Measurements from ENCODE around the gene CFL1. TPM values are rescaled to one million over a fixed set of nuclear protein-coding genes. Genes with fewer than 3 reads are reported as not detected.

CFL1 gene
- total RNA-seq, 1 experiment from 2014 or later, result 955 TPM

DNA sequence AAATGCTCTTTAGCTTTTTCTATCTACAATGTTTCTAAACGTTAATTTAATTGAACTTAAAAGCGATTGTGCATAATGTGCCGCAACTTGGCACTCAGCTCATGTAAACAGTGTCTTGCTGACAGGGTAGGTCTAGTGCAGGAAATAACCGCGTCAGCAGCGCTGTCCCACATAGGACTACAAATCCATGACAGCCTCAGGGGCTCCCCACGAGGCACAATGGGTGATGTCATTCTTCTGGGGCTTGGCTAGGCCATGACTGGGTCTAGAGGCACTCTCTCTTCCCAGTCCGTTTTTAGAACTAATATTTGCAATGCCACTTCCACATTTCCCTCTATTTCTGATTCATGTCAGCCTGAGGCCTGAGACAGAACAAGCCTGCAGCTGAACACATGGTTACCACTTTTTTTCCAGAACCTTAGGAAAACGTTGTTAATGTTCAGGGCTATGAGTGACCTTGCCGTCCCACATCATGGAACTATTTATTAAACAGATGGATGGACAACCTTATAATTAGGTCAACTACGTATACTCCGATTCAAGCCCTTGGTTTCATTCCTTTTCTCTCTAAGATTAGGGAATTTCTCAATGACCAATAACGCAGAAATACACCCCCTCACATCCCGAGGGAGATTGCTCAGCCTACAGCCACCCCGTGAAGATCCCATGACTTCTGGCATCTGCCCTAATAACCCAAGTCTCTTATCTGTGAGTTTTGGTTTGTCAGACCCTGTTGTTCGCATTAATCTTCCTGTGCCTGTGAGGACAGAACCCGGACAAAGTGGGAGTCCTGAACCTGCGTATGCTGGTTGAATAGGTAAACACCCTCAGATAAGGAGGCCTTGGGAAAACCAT lies 43.6 kb downstream of the CFL1 start:
- intact Hi-C loops (cut with micrococcal nuclease; ENCODE audit: unreplicated experiment), result no loop called here
- TF ChIP-seq, protein P1, sequence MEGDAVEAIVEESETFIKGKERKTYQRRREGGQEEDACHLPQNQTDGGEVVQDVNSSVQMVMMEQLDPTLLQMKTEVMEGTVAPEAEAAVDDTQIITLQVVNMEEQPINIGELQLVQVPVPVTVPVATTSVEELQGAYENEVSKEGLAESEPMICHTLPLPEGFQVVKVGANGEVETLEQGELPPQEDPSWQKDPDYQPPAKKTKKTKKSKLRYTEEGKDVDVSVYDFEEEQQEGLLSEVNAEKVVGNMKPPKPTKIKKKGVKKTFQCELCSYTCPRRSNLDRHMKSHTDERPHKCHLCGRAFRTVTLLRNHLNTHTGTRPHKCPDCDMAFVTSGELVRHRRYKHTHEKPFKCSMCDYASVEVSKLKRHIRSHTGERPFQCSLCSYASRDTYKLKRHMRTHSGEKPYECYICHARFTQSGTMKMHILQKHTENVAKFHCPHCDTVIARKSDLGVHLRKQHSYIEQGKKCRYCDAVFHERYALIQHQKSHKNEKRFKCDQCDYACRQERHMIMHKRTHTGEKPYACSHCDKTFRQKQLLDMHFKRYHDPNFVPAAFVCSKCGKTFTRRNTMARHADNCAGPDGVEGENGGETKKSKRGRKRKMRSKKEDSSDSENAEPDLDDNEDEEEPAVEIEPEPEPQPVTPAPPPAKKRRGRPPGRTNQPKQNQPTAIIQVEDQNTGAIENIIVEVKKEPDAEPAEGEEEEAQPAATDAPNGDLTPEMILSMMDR (IDR thresholded peaks at IDR 0.05; ENCODE audit: unreplicated experiment), result no peak
- BruUV-seq (replicated peaks), result no TSS peak
- Mint-ChIP-seq H3K9me3 (ENCODE audit: low read depth, unreplicated experiment) (no peaks in the 10 kb centered on the region), H3K4me1 (ENCODE audit: low read depth, unreplicated experiment) (no peaks in the 10 kb centered on the region), H3K27ac (ENCODE audit: unreplicated experiment) (peak overlapping the region; percentile 19), H3K36me3 (ENCODE audit: insufficient read depth, unreplicated experiment) (peaks cover 32% of the 10 kb centered on the region), H3K27me3 (ENCODE audit: unreplicated experiment) (peaks cover 30% of the 10 kb centered on the region), H3K4me3 (ENCODE audit: low read depth, unreplicated experiment) (no peak overlapping the region)
- no peak for DNase-seq
- CTCF ChIA-PET, result interaction anchor here (1.0 kb wide), 1 partner anchor 103 kb away, joined by 3 read pairs; the partner anchor contains the start of gene KAT5

DNA sequence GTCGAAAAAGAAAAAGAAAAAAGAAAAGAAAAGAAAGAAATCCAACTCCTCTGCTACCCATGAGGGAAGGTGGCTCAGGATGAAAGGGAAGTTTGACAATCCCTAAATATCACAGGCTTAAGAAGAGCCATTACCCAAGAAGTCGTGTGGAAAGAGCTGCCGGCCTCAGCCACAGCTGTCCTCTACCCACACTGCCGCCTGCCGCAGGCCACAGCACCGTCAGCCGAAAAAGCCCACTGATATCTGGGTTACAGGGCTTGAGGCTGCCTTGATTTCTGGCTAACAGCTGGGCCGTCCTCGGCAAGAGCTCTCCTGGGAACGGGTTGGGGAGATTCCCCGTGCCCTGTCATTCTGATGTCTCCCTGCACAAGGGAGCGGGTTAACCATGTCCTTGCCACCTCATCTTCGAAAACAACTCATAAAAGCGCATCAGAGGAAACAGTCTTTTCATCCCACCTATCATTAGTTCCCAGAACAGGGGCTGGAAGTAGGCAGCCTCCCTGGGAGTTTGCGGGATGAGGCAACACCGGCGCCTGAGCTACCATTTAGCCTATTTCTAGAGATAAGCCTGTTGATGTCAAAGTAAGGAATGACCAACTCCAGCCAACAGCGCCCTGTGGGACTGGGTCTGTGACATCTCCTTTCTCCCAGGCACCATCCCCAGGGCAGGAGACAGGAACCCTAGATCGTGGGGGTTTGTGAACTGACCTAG lies 46.1 kb downstream of the CFL1 start:
- CTCF ChIA-PET, result interaction anchor here (0.6 to 1.2 kb wide), 3 partner anchors 20 to 91 kb away, joined by 3 to 6 read pairs (median 5); partner anchors contain the start of gene RNASEH2C
- no TSS peak for BruUV-seq (replicated peaks)
- TF ChIP-seq, protein P1 (IDR thresholded peaks at IDR 0.05; ENCODE audit: unreplicated experiment), result no peak
- H3K36me3 Mint-ChIP-seq (ENCODE audit: insufficient read depth, unreplicated experiment), result peaks cover 19% of the 10 kb centered on the region
- no peak overlapping the region for H3K27ac Mint-ChIP-seq (ENCODE audit: unreplicated experiment)
- no peak overlapping the region for H3K4me3 Mint-ChIP-seq (ENCODE audit: low read depth, unreplicated experiment)
- H3K4me1 Mint-ChIP-seq (ENCODE audit: low read depth, unreplicated experiment), result no peaks in the 10 kb centered on the region
- H3K27me3 Mint-ChIP-seq (ENCODE audit: unreplicated experiment), result peaks cover 46% of the 10 kb centered on the region
- H3K9me3 Mint-ChIP-seq (ENCODE audit: low read depth, unreplicated experiment), result no peaks in the 10 kb centered on the region
- no peak for DNase-seq
- intact Hi-C loops (cut with micrococcal nuclease; ENCODE audit: unreplicated experiment), result no loop called here

DNA sequence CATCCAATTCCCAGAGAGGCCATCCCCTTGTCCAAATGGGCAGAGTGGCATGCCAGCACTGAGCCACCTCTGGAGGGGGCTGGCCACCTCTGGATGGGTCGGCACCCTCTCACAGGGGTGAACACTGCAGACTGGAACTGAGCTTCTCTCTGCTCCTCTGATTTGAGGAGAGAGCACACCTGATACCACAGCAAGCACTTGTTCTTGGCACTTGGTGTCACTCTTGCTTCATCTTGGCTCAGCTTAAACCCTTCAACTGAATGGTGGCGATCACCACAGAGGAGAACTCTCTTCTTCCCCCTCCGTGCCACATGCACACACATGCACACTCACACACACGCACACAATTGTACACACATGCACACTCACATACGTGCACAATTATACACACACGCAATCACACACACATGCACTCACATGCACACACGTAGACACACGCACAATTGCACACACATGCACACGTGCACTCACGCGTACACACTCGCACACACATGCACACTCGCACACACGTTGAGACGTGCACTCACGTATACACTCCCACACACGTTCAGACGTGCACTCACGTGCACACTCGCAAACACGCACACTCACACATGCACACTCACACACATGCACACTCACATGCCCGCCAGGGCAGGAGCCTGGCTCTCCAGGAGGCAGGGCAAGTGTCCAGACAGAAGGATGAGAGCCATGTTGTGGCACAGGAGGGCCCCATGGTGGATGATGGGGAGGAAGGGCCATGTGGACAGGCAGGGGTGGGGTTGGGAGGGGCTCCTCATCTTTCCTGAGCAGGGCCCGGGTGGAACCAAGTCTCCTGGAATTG lies 47.7 kb downstream of the CFL1 start:
- H3K4me3 Mint-ChIP-seq (ENCODE audit: low read depth, unreplicated experiment), result no peak overlapping the region
- intact Hi-C loops (cut with micrococcal nuclease; ENCODE audit: unreplicated experiment), result no loop called here
- H3K4me1 Mint-ChIP-seq (ENCODE audit: low read depth, unreplicated experiment), result no peaks in the 10 kb centered on the region
- H3K27me3 Mint-ChIP-seq (ENCODE audit: unreplicated experiment), result peaks cover 46% of the 10 kb centered on the region
- BruUV-seq (replicated peaks), result no TSS peak
- no peak for DNase-seq
- no peaks in the 10 kb centered on the region for H3K9me3 Mint-ChIP-seq (ENCODE audit: low read depth, unreplicated experiment)
- CTCF ChIA-PET, result no interaction called here
- H3K36me3 Mint-ChIP-seq (ENCODE audit: insufficient read depth, unreplicated experiment), result peaks cover 19% of the 10 kb centered on the region
- TF ChIP-seq, protein P1 (IDR thresholded peaks at IDR 0.05; ENCODE audit: unreplicated experiment), result no peak
- no peak overlapping the region for H3K27ac Mint-ChIP-seq (ENCODE audit: unreplicated experiment)

DNA sequence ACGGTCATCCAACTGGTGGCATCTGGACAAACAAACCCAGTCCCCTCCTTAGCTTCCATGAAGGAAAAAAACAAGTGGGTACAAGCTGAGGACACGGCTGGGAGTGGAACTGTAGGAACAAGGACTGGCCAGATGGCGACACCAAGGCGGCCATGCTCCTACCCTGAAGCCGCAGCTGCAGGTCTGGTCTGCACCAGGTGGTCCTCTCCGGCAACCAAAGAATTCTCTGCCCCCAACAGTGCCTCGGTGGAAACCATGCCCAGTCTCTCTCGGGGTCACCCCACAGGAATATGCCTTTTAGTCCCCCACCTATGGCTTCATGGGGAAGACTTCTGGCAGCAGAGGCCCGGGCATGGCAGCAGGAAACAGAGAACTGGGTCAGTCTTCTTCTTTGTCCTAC lies 48.5 kb downstream of the CFL1 start:
- H3K9me3 Mint-ChIP-seq (ENCODE audit: low read depth, unreplicated experiment), result no peaks in the 10 kb centered on the region
- no TSS peak for BruUV-seq (replicated peaks)
- peaks cover 19% of the 10 kb centered on the region for H3K36me3 Mint-ChIP-seq (ENCODE audit: insufficient read depth, unreplicated experiment)
- H3K4me1 Mint-ChIP-seq (ENCODE audit: low read depth, unreplicated experiment), result no peaks in the 10 kb centered on the region
- CTCF ChIA-PET, result no interaction called here
- no peak overlapping the region for H3K4me3 Mint-ChIP-seq (ENCODE audit: low read depth, unreplicated experiment)
- DNase-seq, result no peak
- peaks cover 46% of the 10 kb centered on the region for H3K27me3 Mint-ChIP-seq (ENCODE audit: unreplicated experiment)
- H3K27ac Mint-ChIP-seq (ENCODE audit: unreplicated experiment), result no peak overlapping the region
- TF ChIP-seq, protein P1 (IDR thresholded peaks at IDR 0.05; ENCODE audit: unreplicated experiment), result no peak
- intact Hi-C loops (cut with micrococcal nuclease; ENCODE audit: unreplicated experiment), result no loop called here
